SHP77 treated with DMSO at 0.1 percent for 48 hours (cell line): ENCODE results near the gene OSBP2.
"Not testable (repeated sequence)": the region's sequence is repeated elsewhere in the genome, so short reads cannot be mapped to it uniquely, and the experiment has no call there.

Source experiments
- DNase-seq: peaks from one replicate; lab custom pipeline; 2025; lab: John Stamatoyannopoulos, UW

Gene OSBP2

DNA sequence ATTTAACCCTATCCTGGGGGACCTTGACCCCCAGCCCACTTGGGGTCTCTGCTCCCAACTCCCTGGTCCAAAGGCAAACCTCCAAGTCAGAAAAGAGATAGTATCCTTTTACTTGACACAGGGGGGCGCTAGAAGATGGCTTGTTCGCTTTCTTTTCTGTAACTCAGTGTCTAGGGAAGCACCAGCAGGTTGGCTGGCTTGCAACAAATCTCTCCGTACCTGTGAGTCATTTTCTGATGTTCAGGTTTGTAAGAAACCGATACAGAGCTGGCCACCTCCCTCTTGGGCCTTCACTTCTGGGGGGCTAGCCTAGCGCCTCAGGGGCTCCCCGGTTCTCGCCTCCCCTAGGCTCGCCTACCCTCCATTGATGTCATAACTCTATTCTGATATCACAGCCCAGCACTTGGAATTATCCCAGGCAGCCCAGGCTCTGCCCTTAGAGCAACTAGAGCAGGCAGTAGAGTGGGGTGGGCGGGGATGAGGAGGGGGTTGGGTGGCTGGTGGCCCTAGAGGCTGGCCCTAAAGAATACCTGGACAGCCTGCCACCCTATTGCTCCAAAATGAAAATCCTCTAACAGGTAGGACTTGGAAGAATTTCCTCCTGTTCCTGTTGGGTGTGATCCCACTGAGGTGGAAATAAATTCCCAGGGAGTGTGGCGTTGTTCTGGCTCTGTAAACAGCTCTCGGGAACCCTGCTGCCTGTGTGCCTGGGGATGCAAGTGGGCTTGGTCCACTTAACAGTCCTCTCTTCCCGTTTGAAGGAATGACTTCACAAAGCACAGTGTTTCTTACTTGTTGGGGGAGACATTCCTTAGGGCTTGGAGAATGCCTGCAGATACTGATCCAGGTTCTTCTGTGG is 69.4 kb downstream of the OSBP2 start:
- peak; percentile 52 for DNase-seq

- DNase-seq, result no peak
Observed at GRCh38 chr22:30767661-30768060, 73.0 kb downstream of the OSBP2 start.

GRCh38 chr22:30770716-30771115 is 76.0 kb downstream of the OSBP2 start:
- no peak for DNase-seq

DNA sequence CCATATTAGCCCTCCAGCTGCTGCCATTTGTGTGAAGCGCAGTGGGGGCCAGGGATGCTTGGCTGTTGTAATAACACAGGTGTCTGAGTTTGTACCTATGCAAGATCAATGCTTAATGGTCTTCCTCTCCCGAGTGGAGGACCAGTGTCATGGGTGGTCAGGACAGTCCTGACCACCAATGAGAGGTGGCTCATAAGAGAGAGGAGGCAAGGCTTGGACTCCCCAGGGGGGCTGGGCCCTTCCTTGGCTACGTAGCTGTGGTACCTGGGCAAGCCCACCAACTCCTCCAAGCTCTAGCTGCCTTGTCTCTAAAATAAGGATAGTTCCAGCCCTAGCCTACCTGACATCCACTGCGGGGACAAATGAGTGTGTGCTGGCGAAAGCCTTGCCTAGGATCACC is 79.2 kb downstream of the OSBP2 start:
- DNase-seq, result no peak

DNA sequence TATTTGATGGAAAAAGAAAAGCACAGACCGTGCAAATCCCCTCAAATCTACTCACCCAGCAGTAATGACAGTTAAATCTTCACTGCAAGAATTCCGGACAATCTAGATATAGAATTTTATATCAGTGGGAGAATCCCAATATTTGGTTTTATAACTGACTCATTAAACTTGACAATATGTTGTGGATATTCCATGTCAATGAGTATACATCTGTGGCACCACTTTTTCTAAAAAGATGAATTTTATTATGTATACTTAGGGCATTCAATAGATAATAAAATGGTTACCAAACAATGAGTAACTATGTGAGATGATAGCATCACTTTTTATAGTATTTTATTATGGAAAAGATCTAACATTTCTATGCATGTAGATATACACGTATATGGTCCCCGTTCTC is 79.9 kb downstream of the OSBP2 start:
- no peak for DNase-seq

GRCh38 chr22:30776476-30776875 is 81.8 kb downstream of the OSBP2 start:
- DNase-seq, result no peak

DNA sequence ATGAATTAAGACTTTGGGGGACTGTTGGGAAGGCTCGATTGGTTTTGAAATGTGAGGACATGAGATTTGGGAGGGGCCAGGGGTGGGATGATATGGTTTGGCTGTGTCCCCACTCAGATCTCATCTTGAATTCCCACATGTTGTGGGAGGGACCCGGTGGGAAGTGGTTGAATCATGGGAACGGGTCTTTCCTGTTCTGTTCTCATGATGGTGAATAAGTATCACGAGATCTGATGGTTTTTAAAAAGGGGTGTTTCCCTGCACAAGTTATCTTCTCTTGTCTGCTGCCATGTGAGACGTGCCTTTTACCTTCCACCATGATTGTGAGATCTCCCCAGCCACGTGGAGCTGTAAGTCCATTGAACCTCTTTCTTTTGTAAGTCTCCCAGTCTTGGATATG is 82.5 kb downstream of the OSBP2 start:
- DNase-seq, result not testable (repeated sequence)

DNA sequence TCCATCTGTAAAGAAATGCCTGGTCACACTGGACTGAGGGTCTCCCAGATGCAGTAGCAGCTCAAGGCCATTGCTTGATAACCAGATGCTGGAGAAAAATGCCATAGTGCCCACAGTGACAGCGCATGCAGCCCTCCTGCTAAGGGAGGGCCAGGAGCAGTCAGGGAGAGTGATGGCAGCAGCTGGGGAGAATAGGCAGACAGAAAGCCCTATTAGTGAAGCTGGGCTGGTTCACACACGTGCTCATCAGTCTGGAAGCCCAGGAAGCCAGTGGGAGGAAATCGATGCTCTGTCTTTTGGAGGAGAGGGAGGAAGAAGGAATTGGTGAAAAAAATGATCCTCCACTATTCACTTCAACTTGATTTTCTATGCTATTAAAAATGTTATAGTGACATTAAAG is 82.9 kb downstream of the OSBP2 start:
- DNase-seq, result no peak

DNA sequence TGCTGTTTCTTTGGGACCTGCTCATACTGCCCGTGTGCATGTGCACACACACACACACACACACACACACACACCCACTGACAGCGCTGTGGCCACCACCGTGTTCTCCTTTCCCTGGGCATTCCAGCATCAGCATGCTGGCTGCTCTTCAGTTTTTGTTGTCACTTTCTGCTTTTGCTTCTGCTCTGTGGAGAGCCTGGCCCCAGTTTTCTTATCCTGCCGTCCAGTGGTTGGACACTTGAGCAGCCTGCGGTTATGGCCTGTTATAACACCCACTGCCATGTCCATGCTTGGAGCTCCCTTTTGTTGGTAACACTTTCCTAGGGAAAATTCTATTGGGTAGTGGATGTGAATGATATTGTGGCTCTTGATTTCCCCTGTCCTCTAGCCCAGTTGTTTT is 83.6 kb downstream of the OSBP2 start:
- DNase-seq, result no peak

GRCh38 chr22:30780026-30780425 is 85.4 kb downstream of the OSBP2 start:
- no peak for DNase-seq

DNA sequence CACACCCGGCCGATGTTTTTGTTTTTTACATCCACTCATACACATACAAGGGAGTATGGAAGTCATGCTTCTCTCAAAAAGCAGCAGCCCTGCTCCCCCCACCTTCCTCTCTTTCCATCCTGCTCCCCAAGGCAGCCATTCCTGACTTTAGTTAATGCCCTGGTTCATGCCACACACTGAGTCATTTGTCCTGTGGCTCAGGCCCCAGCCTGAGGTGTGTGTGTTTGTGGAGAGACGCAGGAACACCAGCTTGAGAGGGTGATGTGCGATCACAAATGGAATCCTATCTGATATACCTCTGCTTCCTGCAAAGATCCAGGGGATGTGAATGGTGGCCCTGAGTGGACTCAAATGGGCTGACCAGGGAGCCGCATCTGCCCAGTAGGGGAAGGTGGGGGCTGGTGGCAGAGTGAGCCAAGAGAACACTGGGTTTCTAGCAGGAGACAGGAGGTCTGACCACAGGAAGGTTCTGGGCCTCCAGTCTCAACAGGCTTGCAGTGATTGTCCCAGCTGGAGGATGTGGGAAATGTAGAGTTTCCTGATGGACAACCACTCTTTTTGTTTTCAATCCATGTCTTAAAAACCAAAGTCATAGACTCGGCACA is 86.7 kb downstream of the OSBP2 start:
- no peak for DNase-seq

GRCh38 chr22:30782613-30783012 is 87.9 kb downstream of the OSBP2 start:
- no peak for DNase-seq

DNA sequence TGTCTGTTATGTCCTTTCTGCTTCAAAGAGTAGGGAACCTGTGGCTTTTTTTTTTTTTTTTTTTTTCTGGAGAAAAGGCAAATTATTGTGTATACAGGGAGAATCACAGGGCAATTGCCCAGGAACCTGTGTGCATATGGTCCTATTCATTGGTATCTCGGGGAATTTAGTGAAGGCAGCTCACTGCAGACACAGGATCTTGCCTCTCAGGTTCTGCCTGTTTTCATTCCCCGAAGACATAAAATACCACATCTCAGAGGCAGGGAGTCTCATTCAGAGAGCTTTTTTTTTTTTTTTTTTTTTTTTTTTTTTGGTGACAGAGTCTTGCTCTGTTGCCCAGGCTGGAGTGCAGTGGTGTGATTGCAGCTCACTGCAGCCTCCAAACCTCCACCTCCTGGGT is 88.3 kb downstream of the OSBP2 start:
- no peak for DNase-seq

GRCh38 chr22:30785527-30785926 is 90.9 kb downstream of the OSBP2 start:
- no peak for DNase-seq

DNA sequence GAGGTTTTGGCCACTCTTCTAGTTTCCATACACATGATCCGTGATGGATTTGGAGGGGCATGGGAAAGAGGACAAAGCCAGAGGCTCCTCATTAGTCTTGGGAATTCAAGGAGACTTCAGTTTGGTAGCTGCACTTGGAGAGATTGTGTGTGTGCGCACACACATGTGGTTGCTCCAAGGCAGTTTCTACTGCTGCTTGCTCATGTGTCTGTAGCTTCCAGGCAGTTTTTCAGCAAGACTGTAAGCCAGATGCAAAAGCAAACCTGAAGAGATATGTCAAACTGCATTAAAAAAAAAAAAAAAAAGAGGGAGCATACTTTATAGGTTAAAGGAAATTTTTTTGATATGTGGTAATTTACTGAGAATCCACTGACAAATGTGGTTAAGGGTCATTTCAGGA is 95.7 kb downstream of the OSBP2 start:
- DNase-seq, result no peak

GRCh38 chr22:30792456-30792855 is 97.8 kb downstream of the OSBP2 start:
- DNase-seq, result no peak

- no peak for DNase-seq
Observed at GRCh38 chr22:30795118-30795517, 100.4 kb downstream of the OSBP2 start.

DNA sequence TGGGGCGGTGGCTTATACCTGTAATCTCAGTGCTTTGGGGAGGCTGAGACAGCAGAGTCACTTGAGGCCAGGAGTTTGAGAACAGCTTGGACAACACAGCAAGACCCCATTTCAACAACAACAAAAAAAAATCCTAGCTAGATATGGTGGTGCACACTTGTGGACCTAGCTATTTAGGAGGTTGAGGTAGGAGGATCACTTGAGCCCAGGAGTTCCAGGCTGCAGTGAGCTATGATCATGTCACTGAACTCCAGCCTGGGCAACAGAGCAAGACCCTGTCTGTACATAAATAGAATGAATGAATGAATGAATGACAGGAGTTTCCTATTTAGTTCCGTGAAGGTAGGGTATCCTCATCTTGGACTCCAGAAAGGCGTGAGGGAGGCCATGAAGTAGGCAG is 107.0 kb downstream of the OSBP2 start:
- no peak for DNase-seq

DNA sequence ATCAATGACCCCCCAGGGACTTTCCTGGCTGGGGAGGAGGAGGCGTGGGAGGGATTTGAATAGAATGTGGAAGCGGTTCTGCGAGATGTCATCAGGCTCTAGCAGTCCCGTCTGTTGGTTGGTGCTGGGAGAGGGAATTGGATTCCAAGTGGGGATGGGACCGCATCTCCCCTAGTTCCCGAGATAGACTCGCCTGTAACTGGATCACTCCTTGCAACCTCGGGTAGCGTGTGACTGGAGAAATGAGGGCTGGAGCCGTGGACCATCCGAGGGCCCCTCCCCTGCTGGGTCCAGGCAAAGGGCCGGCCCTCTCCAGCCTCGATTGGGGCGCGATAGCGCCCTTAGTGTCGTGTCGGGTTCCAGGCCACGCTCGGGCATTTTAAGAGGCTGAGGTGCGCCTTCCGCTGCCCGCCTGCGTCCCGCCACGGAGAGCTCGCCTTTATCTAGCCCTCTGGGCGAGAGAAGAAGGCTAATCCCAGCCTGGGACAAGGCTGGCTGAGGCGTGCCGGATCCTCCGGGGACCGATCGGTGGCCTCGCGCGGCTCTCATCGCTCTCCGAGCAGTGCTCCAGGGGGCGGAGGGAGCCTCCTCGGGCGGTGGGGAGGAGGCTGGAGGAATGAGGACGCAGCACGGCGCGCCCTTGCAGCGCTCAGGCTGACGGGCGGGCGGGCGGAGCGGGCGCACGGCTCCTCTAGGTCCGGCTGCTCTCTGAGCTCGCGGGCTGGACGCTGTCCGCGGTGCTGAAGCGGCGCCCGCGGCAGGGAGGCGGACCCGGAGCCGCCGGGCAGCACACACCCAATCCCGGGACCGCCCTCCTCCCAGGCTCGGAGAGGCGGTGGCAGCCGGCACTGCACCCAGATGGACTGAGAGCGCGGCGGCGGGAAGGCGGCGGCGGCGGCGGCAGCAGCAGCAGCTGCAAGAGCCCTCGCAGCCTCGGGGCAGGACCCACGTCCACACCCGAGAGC is 107.8 kb downstream of the OSBP2 start:
- DNase-seq, result peak; percentile 42

GRCh38 chr22:30803679-30804078 is 109.0 kb downstream of the OSBP2 start:
- no peak for DNase-seq

DNA sequence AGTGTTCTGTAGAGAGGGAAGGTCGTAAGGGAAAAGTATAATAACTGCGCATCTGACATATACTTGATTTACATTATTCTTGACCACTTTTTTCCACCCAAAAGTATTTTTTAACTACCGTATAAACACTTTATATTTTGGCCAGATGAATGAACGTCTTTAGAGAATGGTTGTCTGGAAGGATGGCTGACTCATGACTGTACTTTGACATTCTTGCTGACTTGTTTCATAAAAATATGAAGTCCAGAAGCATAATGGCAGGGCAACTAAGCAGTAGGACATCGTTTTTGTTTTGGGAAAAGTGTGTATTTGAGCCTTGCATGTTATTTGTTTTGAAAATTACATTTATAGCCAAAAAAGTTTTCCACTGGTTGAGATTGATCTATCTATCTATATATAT is 110.0 kb downstream of the OSBP2 start:
- DNase-seq, result no peak

DNA sequence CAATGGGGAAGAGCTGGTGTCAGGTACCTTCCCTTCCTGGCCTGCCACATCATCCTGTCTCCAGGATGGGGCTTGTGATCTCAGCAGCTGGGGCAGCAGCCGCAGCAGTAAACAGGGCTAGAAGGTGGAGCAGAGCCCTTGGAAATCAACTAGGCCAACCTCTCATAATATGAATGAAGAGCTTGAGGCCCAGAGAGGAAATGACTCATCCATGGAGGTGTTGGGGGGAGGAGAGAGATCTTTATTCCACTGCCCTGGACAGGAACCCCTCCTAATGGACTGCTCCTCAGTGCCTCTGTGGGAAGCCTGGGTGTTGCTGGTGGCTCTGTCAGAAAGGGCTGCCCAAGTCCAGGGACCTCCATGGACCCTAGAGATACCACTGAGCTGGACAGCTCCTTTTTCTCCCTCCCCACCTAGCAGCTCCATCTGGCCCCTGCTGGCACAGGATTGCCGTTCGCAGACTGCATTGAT is 111.8 kb downstream of the OSBP2 start:
- DNase-seq, result peak; percentile 44
